ENCODE results near the gene COL4A3.

COL4A3 gene

GRCh38 chr2:227348324-227348723, 183.9 kb downstream of the COL4A3 start:
- no peak for DNase-seq

GRCh38 chr2:227349989-227350612, 185.7 kb downstream of the COL4A3 start:
- DNase-seq, result no peak

DNA sequence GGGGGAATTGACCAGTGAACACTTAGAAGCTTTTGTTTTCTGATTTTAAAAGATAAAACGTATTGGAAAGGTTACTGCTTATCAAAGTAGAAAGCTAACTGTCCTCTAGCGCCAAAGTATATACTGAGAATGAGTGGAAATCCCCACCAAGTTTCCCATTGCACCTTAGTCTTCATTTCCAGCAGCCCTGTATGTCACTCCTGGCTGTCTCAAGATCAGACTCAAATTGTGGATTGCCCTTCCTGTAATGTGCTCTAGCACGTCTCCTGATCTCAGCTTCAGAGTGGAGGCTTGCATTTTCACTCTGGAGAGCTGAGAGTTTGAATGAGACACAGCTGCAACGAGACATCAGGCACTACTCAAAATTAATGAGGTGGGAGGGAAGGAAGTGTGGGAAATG, 187.2 kb downstream of the COL4A3 start:
- DNase-seq, result no peak

- no peak for DNase-seq
Observed at GRCh38 chr2:227360351-227360750, 195.9 kb downstream of the COL4A3 start.

- DNase-seq, result no peak
Observed at GRCh38 chr2:227363756-227364155, 199.3 kb downstream of the COL4A3 start.

Data from CD4-positive, alpha-beta T cell treated with Interleukin-15 for 1 hour (primary cell).